Activated B cell treated with CpG ODN at 0.5 μM for 24 hours (primary cell): ENCODE measurements around the gene TUT1. TPM values are rescaled to one million over a fixed set of nuclear protein-coding genes. Genes with fewer than 3 reads are reported as not detected.
A peak's percentile ranks its signal among the peaks of the same experiment; 100 is the strongest.
"Not testable (repeated sequence)": the region's sequence is repeated elsewhere in the genome, so short reads cannot be mapped to it uniquely, and the experiment has no call there.

Source experiments
- ATAC-seq: fragments of 200-7000 bp; cut with Tn5 transposase; one replicate; pipeline ENCODE4 v1.10.0; 2021; ENCODE audit warnings: low read depth, mild to moderate bottlenecking, moderate library complexity
- CTCF ChIA-PET: fragments of 350-600 bp; sonication (Branson Sonifier 250); formaldehyde crosslinking; loops from one replicate; lab custom pipeline; 2021; ENCODE audit warnings: antibody characterized with exemption; lab: Charles Lee
- POLR2A ChIA-PET: fragments of 350-600 bp; sonication (Branson Sonifier 250); formaldehyde crosslinking; loops from one replicate; lab custom pipeline; 2021; ENCODE audit warnings: antibody characterized with exemption; lab: Charles Lee
- DNase-seq: peaks from one replicate; pipeline ENCODE4 v3.0.0; 2022
- H3K27ac Mint-ChIP-seq: one replicate; pipeline ENCODE4 v1.8.0; 2020; ENCODE audit warnings: mixed read lengths
- H3K27me3 Mint-ChIP-seq: one replicate; pipeline ENCODE4 v1.8.0; 2021; ENCODE audit warnings: mixed read lengths
- H3K36me3 Mint-ChIP-seq: one replicate; pipeline ENCODE4 v1.8.0; 2021; ENCODE audit warnings: low read depth, mixed read lengths
- H3K4me1 Mint-ChIP-seq: one replicate; pipeline ENCODE4 v1.8.0; 2021; ENCODE audit warnings: mixed read lengths
- H3K4me3 Mint-ChIP-seq: one replicate; pipeline ENCODE4 v1.8.0; 2020; ENCODE audit warnings: mild to moderate bottlenecking, mixed read lengths
- H3K9me3 Mint-ChIP-seq: one replicate; pipeline ENCODE4 v1.8.0; 2020; ENCODE audit warnings: mixed read lengths
- intact Hi-C: fragments of 100-400 bp; cut with micrococcal nuclease; formaldehyde crosslinking; loops from one replicate; pipeline ENCODE4 v1.15.1; 2024
- total RNA-seq: library from RNA; stranded (reverse); gene quantifications from 2 replicates; pipeline ENCODE4 v1.2.3, GENCODE V29; 2022
- TF ChIP-seq, protein P1 (sequence below): fragments of 200-600 bp; IDR thresholded peaks from one replicate; pipeline ENCODE4 v1.8.0; 2022; ENCODE audit warnings: antibody characterized with exemption, mild to moderate bottlenecking

TUT1 gene
- total RNA-seq, 1 donor from 2014 or later, result 30.9 TPM

DNA sequence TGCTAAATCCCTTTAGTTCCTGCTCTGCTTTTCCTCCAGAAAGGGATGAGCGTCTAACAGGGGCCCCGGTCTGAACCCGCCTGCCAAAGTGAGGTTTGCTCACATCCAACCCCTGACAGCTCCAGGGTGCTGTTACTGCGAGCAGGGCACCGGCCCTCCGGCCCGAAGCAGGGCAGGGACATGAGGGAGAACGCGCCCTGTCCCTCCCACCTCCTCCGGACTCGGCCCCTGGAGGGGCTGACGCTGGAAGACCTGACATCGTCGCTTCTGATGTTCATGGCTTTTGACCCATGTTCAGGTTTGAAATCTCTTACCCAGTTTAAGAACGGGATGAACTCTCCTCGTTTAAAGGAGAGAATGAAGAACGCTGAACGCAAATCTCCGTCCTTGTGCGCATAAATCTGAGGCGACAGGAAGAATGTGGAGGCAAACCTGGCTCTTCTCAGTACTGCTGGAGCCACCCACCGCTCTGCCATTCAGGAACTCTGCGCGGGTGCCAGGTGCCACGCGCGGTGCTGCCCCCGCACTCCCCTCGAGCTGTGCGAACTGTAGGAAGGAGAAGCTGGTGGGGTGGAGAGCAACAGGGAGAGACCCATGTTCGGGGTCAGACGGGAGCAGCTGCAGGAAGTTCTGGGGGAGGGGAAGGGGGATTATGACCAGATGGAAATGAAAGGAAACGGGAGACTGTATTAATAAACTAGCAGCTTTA, 16.8 kb downstream of the TUT1 start:
- Mint-ChIP-seq H3K27me3 (no peaks in the 10 kb centered on the region), H3K9me3 (no peaks in the 10 kb centered on the region), H3K27ac (peak overlapping the region; percentile 94), H3K36me3 (peaks cover 77% of the 10 kb centered on the region), H3K4me1 (peaks cover 50% of the 10 kb centered on the region), H3K4me3 (peak overlapping the region; percentile 97)
- DNase-seq (no peak), ATAC-seq (no peak)
- TF ChIP-seq, protein P1, sequence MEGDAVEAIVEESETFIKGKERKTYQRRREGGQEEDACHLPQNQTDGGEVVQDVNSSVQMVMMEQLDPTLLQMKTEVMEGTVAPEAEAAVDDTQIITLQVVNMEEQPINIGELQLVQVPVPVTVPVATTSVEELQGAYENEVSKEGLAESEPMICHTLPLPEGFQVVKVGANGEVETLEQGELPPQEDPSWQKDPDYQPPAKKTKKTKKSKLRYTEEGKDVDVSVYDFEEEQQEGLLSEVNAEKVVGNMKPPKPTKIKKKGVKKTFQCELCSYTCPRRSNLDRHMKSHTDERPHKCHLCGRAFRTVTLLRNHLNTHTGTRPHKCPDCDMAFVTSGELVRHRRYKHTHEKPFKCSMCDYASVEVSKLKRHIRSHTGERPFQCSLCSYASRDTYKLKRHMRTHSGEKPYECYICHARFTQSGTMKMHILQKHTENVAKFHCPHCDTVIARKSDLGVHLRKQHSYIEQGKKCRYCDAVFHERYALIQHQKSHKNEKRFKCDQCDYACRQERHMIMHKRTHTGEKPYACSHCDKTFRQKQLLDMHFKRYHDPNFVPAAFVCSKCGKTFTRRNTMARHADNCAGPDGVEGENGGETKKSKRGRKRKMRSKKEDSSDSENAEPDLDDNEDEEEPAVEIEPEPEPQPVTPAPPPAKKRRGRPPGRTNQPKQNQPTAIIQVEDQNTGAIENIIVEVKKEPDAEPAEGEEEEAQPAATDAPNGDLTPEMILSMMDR, result no peak
- CTCF ChIA-PET, result interaction anchor here (0.9 to 1.4 kb wide), 5 partner anchors 17 to 150 kb away, joined by 3 to 4 read pairs (median 4); partner anchors contain the start of gene TUT1
- POLR2A ChIA-PET, result interaction anchor here (0.6 to 4.8 kb wide), 47 partner anchors 9 to 1584 kb away, joined by 3 to 121 read pairs (median 6); partner anchors contain the start of genes AHNAK, B3GAT3, C11orf98 and CSKMT
- intact Hi-C loops, result loop anchor here (1.0 to 5.0 kb wide), 7 partner anchors 17 to 258 kb away; partner anchors contain the start of genes EML3, STX5, TEX54 and TUT1

DNA sequence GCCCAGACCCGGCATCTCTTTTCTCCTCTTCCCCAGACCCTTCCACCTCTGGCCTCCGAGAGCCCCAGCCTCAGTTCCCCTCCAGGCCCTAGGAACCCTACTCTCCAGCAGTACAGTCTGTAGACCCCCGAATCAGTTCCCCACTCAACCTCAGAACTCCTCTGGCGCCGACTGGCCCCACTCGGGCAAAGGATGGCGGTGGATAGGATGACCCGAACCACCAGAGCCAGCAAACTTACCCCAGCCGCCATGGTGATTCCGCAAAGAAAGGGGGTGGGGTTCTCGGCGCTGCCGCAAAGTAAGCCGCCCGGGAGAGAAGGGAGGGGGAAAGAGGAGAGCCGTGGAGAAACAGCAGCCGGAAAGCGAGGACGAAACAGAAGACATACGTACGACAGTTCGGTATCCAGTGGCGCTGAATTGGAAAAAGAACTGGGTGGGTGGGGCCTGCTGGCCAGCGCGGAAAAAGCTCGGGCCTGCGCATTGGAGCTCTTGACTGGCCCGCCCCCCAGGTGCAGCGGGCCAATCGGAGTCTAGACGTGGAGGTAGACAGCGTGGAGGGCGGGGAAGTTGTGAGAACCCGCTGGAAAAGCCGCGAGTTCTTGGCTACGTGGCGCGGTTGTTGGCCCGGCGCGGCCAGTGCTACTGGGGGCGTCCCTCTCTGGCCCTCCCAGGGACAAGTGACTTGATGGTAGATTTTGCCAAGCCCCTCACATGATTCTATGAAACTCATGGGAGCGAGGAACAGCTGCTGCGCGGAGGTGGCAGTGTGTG, 17.5 kb downstream of the TUT1 start, which contains the start of gene EEF1G:
EEF1G (minus strand) TSS at position 300 of the 771 bp plus-strand sequence; CDS start at position 251, 49 bp downstream.
- peak; percentile 94 for ATAC-seq
- DNase-seq, result peak; percentile 92
- Mint-ChIP-seq H3K4me3 (peak within 1 kb of the TSS; percentile 97), H3K4me1 (peaks cover 51% of the 10 kb centered on the region), H3K27me3 (no peaks in the 10 kb centered on the region), H3K36me3 (peaks cover 83% of the 10 kb centered on the region), H3K27ac (peak within 1 kb of the TSS; percentile 94), H3K9me3 (no peaks in the 10 kb centered on the region)
- intact Hi-C loops, result loop anchor here (1.0 to 5.0 kb wide), 7 partner anchors 18 to 259 kb away; partner anchors contain the start of genes EML3, STX5, TEX54 and TUT1
- TF ChIP-seq, protein P1, result no peak
- ChIA-PET POLR2A (interaction anchor here (0.5 to 4.8 kb wide), 44 partner anchors 8 to 1400 kb away, joined by 3 to 121 read pairs (median 6); partner anchors contain the start of genes AHNAK, B3GAT3, C11orf98 and CSKMT), CTCF (interaction anchor here (0.9 to 1.8 kb wide), 5 partner anchors 18 to 149 kb away, joined by 3 to 6 read pairs (median 4); partner anchors contain the start of gene TUT1)

DNA sequence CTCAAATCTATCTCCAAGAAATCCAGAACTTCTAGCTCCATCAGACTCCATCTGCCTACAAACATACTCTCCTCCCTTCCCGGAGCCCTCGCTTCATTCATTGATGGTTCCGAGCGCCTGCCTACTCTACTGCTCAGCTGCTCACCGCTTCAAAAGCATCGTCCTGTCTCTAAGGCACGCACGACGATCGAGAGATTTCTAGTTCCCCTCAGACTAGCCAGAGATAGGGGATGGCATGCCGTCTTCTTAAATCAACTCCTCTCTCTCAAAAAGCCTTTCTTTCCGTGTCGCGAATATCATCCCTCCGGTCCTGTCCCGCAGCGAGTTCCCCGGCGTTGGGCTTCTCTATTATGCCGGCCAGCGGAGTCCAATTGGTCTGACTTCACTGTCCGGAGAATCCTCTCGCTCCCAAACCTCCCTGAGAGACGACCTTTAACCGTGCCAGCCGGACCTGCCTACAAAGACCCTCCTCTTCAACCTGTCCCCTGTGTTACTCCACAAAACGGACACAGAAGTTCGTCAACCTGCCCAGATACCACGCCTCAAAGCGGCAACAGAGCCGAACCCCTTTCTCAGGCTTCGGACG, 18.2 kb downstream of the TUT1 start:
- no peaks in the 10 kb centered on the region for H3K9me3 Mint-ChIP-seq
- TF ChIP-seq, protein P1, result no peak
- H3K4me3 Mint-ChIP-seq, result peak overlapping the region; percentile 97
- intact Hi-C loops, result loop anchor here (5.0 kb wide), 2 partner anchors 179 to 259 kb away; partner anchors contain the start of genes STX5, TEX54 and ZBTB3
- H3K36me3 Mint-ChIP-seq, result peaks cover 82% of the 10 kb centered on the region
- ATAC-seq (no peak), DNase-seq (no peak)
- CTCF ChIA-PET, result interaction anchor here (1.0 to 1.8 kb wide), 4 partner anchors 18 to 148 kb away, joined by 3 to 6 read pairs (median 4); partner anchors contain the start of gene TUT1
- H3K4me1 Mint-ChIP-seq, result peaks cover 51% of the 10 kb centered on the region
- POLR2A ChIA-PET, result interaction anchor here (0.5 to 4.8 kb wide), 39 partner anchors 14 to 309 kb away, joined by 3 to 121 read pairs (median 6); partner anchors contain the start of genes AHNAK, B3GAT3, C11orf98 and CSKMT
- H3K27ac Mint-ChIP-seq, result peak overlapping the region; percentile 94
- no peaks in the 10 kb centered on the region for H3K27me3 Mint-ChIP-seq

DNA sequence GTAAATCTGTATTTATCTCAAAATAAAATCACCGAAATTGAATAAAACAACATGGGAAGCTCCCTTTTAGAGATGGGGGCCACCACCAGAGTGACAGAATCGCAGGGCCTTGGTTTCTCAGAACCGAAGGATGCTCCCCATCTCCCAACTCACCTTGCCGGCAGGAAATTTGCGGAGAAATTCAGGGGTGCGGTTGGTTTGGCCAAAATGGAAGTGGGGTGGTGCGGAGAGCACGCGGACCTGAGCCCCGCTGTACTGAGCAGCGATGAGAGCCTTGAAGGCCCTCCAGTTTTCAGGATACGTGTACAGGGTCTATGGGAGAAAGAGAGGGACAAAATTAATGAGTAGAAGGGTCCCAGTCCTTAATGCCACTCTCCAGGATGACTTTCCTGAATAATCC, 18.9 kb downstream of the TUT1 start:
- DNase-seq, result no peak
- Mint-ChIP-seq H3K27me3 (no peaks in the 10 kb centered on the region), H3K4me3 (peak overlapping the region; percentile 97), H3K27ac (peak overlapping the region; percentile 94), H3K36me3 (peaks cover 79% of the 10 kb centered on the region), H3K4me1 (peaks cover 50% of the 10 kb centered on the region), H3K9me3 (no peaks in the 10 kb centered on the region)
- intact Hi-C loops, result loop anchor here (5.0 kb wide), 2 partner anchors 180 to 260 kb away; partner anchors contain the start of genes STX5, TEX54 and ZBTB3
- ChIA-PET POLR2A (interaction anchor here (0.6 to 4.8 kb wide), 10 partner anchors 13 to 315 kb away, joined by 3 to 121 read pairs (median 7); partner anchors contain the start of genes MTA2, SLC3A2 and TUT1), CTCF (interaction anchor here (1.1 to 1.8 kb wide), 3 partner anchors 19 to 177 kb away, joined by 3 to 6 read pairs (median 3); partner anchors contain the start of gene TUT1)
- TF ChIP-seq, protein P1, result no peak
- no peak for ATAC-seq

DNA sequence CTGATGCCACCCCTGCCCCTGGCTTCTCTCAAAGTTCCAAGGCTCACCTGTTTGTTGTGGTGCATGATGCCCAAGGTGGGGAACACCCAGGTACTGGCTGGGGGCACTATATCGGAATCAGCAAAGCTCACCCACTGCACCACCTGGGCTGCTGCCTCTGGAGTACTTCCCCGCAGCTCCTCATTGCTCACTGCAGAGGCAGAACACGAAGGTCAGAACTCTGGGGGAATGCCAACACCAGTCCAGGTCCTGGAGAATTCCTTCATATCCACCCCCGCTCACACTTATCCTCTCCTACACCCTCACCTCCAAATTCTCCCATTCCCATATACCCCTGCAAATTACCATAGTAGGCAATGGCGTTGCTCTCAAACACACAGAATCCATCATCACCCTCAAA, 19.8 kb downstream of the TUT1 start:
- POLR2A ChIA-PET, result interaction anchor here (1.4 to 4.8 kb wide), 2 partner anchors 12 to 29 kb away, joined by 6 to 40 read pairs; no protein-coding TSS in a partner anchor
- H3K4me3 Mint-ChIP-seq, result peak overlapping the region; percentile 40

DNA sequence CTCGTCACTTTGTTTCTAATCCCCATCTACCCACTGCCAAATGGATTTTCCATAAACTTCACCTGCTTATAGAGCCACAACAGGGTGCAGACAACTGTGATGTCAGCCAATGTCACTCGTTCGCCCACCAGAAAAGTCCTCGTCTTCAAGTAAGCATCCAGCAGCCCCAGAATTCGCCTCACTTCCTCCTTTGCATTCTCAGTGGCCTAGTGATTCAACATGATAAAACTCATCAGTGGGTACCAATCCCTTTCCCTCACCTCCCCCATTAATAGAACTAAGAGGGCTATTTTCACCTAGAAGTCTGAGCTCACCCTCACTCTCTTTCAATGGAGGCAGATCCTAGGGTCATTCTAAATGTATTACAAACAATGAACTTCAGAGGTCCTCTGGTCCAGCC, 20.4 kb downstream of the TUT1 start:
- not testable (repeated sequence) for ATAC-seq, DNase-seq, H3K9me3 Mint-ChIP-seq, H3K27me3 Mint-ChIP-seq
- ChIA-PET CTCF (interaction anchor here (2.0 kb wide), 1 partner anchor 146 kb away, joined by 6 read pairs; no protein-coding TSS in a partner anchor), POLR2A (interaction anchor here (1.0 to 4.8 kb wide), 4 partner anchors 12 to 157 kb away, joined by 3 to 40 read pairs (median 7); partner anchors contain the start of genes HNRNPUL2, TTC9C and TUT1)
- Mint-ChIP-seq H3K36me3 (peaks cover 81% of the 10 kb centered on the region), H3K4me3 (peak overlapping the region; percentile 40), H3K27ac (peak overlapping the region; percentile 78), H3K4me1 (peaks cover 49% of the 10 kb centered on the region)
- intact Hi-C loops, result loop anchor here (5.0 kb wide), 2 partner anchors 181 to 261 kb away; partner anchors contain the start of genes STX5, TEX54 and ZBTB3

More for the DNA sequence above, 19.8 kb downstream of the TUT1 start:
- Mint-ChIP-seq H3K4me1 (peaks cover 49% of the 10 kb centered on the region), H3K36me3 (peaks cover 79% of the 10 kb centered on the region), H3K27ac (peak overlapping the region; percentile 78)
- H3K9me3 Mint-ChIP-seq, H3K27me3 Mint-ChIP-seq, DNase-seq, ATAC-seq, CTCF ChIA-PET: not testable (repeated sequence)
- intact Hi-C loops, result loop anchor here (5.0 kb wide), 2 partner anchors 181 to 261 kb away; partner anchors contain the start of genes STX5, TEX54 and ZBTB3
